ENCODE results near the gene EXOC3.

Gene EXOC3

GRCh38 chr5:421287-421880, 21.6 kb upstream of the EXOC3 start:
- TF ChIP-seq, protein P1, sequence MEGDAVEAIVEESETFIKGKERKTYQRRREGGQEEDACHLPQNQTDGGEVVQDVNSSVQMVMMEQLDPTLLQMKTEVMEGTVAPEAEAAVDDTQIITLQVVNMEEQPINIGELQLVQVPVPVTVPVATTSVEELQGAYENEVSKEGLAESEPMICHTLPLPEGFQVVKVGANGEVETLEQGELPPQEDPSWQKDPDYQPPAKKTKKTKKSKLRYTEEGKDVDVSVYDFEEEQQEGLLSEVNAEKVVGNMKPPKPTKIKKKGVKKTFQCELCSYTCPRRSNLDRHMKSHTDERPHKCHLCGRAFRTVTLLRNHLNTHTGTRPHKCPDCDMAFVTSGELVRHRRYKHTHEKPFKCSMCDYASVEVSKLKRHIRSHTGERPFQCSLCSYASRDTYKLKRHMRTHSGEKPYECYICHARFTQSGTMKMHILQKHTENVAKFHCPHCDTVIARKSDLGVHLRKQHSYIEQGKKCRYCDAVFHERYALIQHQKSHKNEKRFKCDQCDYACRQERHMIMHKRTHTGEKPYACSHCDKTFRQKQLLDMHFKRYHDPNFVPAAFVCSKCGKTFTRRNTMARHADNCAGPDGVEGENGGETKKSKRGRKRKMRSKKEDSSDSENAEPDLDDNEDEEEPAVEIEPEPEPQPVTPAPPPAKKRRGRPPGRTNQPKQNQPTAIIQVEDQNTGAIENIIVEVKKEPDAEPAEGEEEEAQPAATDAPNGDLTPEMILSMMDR (IDR thresholded peaks at IDR 0.05), result no peak

GRCh38 chr5:421901-422300, 21.1 kb upstream of the EXOC3 start:
- TF ChIP-seq, protein P1 (IDR thresholded peaks at IDR 0.05), result no peak

- TF ChIP-seq, protein P1 (IDR thresholded peaks at IDR 0.05), result no peak
Measured at GRCh38 chr5:422323-423232, 20.4 kb upstream of the EXOC3 start.

GRCh38 chr5:423233-423565, 19.8 kb upstream of the EXOC3 start:
- TF ChIP-seq, protein P1 (IDR thresholded peaks at IDR 0.05), result no peak

DNA sequence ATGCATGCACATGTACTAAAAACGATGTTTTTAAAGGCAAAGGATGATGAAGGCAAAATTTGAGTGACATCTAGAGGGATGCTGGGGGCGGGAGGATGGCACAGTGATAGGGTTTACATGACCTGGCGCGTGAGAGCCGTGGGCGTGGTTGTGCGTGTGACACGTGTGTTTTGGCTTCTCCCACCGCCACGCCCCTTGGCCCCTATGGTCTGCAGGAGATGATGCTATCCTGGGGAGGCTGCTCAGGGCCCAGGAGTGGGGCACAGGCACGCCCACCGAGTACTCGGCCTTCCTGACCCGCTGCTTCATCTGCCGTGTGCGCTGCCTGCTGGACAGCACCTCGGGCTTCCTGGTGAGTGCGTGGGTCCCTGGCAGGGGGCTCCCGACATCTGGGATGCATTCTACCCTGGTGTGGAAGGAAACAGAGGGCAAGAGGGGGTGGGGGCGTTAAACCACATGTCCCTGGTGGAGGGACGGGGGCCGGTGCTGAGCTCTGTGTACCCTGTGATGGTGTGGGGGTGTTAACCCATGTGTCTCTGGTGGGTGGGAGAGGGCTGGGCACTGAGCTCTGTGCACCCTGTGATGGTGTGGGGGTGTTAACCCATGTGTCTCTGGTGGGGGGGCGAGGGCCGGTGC, 19.2 kb upstream of the EXOC3 start:
- TF ChIP-seq, protein P1 (IDR thresholded peaks at IDR 0.05), result no peak

DNA sequence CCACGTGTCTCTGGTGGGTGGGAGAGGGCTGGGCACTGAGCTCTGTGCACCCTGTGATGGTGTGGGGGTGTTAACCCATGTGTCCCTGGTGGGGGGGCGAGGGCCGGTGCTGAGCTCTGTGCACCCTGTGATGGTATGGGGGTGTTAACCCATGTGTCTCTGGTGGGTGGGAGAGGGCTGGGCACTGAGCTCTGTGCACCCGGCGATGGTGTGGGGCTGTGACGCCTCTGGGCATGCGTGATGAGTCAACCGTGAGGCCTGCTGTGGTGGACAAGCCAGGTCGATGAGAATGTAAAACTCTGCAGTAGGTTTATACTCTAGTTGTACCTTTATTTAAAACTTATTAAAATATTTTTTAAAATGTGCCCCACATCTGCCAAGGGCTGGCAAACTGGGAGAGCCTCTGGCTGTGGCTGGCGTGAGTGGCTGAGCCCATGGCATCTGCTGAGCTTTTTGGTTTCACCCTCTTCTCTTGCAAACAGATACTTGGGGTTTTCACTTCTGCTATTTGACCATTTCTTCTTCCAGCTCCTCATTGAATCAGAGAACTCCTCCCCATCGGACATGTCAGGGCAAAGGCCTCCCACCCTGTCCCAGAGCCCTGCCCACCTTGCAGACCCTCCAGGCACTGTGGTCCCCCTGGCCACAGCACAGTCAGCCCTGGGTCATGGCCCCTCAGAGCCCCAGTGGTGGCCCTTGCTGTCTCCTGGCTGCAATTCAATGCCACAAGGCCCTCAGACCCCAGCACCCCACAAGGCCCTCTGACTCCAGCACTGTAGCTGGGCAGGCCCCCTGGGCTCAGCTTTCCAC, 18.5 kb upstream of the EXOC3 start:
- TF ChIP-seq, protein P1 (IDR thresholded peaks at IDR 0.05), result no peak

DNA sequence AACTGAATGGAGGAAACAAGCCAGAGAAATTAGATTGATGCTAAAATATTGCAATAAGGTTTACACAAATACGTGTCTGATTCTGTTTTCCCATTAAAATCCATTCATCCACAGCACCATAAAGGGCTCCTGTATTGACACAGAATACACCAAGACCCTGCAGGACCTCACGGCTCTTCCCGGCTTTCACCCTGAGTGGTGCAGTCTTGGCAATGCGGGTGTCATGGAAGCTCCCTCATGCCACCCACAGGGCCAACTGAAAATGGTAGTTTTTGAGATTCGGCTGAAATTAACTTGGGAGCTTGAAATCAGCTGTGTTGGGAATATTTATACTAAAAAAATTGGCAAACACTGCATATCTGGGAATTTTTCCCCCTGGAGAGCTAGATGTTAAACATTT, 17.3 kb upstream of the EXOC3 start:
- TF ChIP-seq, protein P1 (IDR thresholded peaks at IDR 0.05), result peak; percentile 27; the same call in 1 of the 2 replicates

Data from LNCAP (cell line).